ENCODE measurements around the gene PARVB.
"Not testable (repeated sequence)": the region's sequence is repeated elsewhere in the genome, so short reads cannot be mapped to it uniquely, and the experiment has no call there.

PARVB gene

DNA sequence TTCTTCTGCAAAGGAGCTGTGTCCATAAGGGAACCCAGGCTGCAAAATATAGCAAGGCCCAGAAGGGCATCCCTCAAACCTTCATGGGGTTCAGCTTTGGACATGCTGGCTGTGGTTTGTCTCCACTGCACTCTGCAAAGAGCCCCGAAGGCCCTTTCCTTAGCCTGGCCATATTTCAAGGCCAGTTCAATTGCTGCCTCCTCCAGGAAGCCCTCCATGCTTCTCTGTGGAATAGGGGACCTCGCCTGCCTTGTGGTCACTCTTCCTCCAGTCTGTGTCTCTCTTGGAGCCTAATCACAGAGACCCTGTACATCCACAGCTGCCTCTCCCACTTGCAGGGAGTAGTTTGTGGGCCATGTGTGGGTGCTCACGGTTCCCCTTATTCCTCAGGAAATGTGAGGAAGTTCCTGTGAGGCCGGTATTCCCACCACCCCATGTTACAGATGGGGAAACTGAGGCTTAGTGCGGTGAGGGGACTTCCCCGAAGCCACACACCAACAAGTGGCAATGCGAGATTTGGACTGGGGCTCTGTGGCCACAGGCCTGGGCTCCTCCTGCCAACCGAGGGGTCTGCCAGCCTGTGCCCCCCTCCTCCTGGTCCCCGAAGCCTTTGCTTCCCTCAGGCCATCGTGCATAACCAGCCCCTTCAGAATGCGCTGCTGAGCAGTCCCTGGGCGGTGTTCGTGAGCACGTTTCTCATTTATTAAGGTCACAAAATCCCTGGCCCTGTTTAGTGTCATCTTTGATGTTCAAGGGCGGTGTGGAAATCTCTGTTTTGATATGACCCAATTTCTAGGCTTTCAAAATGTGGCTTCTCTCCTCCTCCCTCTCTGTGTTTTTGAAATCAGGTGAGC, 65.8 kb downstream of the PARVB start:
- no peak for DNase-seq

DNA sequence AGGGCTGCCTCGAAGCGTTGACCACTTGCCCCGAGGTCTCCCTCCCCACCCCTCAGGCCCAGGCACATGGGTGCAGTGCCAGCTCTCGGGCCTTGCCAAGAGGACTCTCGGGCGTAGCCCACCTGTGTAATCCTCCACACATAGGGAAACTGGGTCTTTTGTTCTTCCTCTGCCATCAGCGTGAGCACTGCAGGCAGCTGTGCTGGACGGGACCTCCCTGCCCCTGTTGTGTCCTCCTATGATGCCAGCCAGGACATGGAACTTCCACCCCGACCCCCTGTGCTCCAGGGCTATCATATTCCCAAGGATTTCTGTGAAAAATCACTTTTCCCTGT, 66.4 kb downstream of the PARVB start:
- DNase-seq, result no peak

DNA sequence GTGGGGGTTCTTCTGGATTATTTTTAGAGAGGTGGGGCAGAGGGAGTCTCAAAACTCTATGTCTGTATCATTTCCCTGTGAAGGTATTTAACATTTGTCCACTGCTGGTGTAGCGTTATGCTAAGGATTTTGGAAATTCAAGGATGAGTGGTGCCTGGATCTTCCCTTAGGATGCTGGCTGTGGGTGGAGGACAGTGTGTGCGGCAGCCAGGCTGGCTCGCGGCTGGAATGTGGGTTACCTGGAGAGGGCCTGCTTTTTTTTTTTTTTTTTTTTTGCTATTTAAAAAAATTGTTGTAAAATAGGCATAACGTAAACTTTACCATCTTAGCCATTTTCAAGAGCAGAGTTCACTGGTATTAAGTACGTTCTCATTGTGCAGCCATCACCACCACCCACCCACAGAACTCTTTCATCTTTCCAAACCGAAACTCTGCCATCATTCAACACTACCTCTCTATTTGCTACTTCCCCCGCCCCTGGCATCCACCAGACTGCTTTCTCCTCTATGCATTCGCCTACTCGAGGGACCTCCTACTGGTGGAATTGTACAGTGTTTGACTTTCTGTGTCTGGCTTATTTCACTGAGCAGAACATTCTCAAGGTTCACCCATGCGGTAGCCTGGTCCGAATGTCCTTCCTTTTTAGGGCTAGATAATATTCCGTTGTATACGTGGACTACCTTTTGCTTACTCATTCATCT, 67.1 kb downstream of the PARVB start:
- DNase-seq, result no peak

DNA sequence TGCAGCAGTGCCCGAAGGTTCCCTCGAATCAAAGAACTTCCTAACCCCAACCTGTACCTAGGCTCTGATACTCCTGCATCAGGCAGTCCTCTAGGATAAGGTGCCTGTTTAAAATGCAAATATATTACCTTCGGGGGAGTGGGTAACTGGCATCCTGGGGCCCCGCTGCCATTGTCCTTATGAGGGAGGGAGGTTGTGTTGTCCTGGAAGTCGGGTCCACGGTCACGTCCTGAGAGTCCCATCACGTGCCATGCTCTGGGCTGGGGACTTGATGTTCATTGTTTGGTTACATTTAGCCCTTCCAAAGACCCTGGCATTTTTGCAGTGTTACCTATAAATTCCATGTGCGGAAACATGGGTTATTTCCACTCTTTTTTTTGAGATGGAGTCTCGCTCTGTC, 67.6 kb downstream of the PARVB start:
- no peak for DNase-seq

DNA sequence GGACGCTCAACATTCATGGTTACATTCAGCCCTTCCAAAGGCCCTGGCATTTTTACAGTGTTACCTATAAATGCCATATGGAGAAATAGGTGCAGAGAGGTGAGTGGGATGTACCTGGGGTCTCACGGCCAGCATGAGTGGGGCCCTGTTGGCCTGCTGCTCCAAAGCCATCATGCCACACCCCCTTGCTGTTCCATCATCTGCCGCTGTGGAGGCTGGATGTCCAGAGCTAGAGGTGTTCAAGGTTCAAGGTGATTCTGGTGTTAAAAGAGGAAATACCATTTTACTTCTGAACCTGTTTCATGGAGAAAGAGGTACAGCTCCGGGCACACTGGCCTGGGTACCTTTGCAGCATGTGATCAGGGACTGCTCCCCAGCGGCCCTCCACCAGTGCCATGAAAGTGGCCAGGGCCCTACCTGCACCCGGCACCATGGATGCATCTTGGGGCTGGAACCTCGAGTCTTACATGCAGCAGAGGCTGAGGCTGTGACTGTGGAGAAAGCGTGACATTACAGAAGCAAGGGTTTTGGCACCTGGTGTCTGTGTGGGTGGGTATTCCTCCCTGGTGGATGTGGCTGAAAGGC, 68.6 kb downstream of the PARVB start:
- no peak for DNase-seq

DNA sequence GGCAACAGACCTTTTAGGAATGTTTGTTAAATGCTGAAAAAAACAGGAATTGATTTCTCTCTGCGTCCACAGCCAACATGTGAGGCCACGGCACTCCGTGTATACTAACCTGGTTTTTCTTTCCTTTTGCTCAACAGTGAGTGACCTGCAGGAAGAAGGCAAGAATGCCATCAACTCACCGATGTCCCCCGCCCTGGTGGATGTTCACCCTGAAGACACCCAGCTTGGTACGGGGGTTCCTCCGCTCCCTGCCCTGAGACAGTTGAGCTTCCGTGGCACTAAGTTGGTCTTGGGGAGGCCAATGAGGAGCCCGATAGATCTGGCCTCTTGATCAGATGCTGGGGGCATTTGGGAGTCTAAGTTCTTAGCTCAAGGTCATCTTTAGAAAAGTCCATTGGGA, 69.7 kb downstream of the PARVB start:
- no peak for DNase-seq

DNA sequence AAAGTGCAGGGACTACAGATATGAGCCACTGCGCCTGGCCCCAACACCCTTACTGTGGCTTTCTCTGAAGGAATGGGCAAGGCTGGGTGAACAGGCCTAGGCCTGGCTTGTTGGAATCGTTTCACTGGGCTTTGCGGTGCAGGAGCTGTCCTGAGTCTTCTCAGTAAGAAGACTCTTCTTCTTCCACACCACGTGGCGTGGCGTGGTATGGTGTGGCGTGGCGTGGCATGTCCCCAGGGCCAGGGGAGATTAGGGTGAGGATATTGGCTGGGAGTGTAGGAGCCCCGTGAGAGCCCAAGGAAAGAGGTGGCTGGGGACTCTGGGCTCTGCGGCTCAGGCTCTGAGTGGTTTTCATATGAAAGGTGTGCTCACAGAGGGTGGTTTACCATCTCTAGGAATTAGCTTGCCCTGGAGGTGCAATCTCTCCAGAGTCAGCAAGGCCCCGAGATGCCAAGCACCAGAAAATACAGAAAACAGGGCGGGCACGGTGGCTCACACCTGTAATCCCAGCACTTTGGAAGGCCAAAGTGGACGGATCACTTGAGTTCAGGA, 70.7 kb downstream of the PARVB start:
- DNase-seq, result no peak

DNA sequence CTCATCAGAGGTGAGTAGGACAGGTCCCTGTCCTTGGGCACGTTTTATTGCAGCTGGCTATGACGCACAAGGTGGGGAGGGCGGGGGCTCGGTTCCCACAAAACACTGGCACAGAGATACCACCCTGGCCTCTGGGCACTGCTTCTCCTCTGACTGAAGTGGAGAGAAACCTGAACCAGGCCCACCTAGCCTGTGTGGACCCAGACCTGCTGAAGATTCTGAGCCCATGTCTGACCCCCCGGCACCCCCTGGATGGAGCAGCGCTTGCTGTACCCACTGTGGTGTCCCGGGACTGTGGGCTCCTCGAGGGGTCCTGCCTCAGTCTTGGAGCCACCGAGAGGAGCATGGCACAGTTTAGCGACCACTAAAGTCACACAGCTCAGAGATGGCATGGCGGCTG, 72.6 kb downstream of the PARVB start:
- no peak for DNase-seq

DNA sequence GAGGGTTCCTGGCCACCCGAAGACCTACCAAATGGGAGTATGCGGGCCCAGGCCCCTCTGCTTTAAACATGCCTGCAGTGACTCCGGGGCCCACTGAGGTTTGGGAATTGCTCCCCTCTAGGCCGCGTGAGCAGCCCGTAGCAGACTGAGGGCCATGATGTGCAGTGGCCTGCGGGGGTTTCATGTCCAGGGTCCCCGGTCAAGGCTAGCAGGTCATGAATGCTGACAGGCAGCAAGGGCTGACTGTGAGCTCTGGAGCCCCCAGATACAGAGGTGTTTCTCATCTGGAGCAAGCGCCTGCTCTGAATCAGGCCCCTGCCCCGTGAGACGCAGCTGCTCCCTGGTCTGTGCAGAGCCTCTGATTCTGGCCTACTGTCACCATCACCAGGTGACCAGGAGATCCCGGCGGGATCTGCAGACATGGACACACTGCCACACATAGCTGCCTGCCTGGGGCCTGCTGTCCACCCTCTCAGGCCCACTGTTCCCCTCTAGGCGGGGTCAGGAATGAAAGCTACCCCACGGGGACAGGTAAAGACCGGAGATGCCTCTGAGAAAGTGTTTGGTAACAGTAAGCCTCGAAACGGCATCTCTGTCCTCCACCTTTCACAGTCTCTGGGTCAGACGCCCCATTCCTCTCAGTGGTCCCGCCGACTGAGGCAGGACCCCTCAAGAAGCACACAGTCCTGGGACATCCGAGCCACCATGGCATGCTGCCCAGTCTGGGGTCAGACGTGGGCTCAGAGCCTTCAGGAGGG, 73.3 kb downstream of the PARVB start:
- no peak for DNase-seq

DNA sequence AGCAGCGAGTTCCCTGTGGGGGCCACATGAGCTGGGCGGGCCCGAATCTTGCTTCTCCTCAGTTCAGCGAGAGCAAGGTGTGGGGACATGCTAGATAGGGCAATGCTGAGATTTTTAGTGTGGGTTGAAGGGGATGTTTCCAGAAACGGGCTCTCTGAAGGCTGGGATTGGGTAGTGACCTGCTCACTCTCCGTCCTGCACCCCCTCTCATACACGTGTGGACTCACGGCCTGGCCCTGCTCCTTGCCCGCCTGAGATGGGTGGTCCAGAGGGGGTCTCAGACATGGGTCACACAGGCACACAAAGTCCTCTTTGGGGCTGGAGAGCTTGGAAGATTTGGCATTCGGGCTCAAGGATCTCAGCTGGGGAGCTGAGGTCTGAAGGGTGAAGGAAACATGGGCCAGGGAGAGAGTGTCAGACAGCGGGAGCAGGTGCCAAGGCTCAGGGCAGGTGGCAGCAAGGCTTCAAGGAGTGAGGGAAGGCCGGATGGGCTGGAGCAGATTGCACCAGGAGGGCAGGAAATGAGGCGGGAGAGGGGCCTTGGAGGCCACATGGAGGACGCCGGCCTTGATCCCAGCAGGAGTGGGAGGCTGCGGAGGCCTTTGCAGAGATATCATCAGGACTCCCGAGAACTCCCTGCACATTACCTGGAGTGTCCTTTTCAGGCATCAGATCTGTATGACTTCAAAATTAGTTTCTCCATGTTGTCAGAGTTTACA, 74.1 kb downstream of the PARVB start:
- DNase-seq, result peak in 1 of 14 donors; percentile 35

DNA sequence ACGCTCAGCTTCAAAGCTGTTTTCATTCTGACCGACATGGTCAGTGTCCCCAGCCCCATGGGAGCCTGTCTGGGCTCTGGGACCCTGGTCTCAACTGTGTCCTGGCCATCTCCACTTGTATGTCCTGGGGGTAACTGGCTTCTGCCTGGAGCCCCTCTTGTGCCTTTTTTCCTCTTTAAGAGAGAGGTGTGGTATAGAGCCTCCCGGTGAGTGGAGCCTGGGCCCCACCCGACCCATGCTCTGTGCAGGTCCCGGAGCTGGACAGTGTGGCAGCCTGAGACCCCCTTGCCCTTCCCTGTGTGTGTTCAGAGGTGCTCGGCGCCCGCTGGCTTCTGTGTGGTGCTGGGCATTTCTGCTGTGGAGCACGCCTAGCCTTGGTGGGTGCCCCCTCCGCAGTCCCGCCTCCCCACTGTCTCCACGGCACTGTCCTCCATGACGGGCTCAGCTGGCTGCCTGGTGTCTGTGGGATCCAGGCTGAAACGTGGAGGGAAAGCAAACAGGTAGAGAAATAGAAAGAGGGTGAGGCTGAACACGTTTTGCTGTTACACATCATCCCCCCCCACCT, 74.9 kb downstream of the PARVB start:
- no peak for DNase-seq

DNA sequence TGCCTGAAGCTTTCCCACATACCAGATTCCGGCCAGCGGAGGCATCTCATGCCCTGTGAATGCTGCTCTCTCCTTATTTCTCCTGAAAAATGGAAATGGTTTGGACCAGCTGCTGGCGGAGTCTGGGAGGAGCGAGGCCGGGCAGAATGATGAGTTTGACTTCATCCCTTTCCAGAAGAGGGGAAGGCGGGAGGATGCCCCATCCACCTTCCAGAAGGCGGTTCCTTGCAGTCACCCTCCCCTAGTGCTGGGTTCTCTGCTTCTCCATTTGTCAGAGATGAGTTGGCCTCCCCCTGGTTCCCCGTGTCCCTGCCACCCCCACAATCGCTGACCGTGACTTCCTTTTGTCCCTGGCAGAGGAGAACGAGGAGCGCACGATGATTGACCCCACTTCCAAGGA, 75.6 kb downstream of the PARVB start:
- no peak for DNase-seq

DNA sequence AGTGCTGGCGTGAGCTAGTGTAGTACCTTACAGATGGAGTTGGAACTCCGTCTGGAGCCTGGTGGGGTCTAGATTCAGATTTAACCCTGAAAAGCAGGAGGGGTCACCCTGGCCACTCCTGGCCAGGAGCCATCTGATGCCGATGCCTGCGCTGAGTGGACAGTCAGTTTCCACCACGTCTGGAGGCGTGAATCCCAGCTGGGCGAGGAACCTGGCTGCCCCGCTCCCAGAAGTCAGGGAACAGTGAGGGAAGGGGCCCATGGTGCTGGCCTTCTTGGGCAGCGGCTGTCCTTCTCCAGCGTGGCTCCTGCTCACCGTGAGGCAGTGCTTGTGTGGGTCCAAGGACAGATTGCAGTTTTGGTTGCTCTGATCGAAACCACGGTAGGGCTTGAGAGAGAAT, 76.3 kb downstream of the PARVB start:
- no peak for DNase-seq

DNA sequence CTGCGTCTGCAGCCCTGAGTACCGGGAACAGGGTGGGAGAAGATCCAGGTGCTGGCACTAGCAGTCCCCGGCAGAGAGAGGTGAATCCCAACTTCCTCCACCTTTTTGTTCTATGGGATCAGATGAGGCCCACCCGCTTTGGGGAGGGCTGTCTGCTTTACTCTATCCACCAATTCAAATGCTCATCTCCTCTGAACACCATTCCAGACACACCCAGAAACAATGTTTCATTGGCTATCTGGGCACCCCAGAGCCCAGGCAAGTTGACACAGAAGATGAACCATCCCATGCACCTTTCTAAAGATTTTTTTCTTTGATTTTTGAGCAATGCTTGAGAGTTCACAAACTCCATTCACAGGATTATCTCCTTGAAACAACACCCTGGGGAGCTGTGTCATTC, 78.0 kb downstream of the PARVB start:
- no peak for DNase-seq

DNA sequence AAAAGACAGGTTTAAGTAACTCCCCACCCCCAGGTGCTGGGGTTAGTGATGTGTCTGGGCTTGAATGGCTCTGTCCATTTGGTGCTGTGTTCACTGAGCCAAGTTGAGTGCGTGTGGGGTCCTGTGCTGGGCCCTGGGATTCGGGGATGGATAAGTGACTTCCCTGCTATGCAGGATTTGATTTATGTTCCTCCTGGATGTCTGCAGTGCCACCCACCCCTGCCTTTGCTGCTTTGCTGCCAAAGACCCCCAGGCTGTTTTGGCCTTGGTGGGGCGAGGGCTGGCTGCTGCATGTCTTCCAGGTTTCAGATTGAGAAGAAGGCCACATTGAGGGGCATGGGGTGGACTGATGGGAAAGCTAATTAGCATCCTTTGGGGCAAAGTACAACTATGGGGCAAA, 78.8 kb downstream of the PARVB start:
- no peak for DNase-seq

DNA sequence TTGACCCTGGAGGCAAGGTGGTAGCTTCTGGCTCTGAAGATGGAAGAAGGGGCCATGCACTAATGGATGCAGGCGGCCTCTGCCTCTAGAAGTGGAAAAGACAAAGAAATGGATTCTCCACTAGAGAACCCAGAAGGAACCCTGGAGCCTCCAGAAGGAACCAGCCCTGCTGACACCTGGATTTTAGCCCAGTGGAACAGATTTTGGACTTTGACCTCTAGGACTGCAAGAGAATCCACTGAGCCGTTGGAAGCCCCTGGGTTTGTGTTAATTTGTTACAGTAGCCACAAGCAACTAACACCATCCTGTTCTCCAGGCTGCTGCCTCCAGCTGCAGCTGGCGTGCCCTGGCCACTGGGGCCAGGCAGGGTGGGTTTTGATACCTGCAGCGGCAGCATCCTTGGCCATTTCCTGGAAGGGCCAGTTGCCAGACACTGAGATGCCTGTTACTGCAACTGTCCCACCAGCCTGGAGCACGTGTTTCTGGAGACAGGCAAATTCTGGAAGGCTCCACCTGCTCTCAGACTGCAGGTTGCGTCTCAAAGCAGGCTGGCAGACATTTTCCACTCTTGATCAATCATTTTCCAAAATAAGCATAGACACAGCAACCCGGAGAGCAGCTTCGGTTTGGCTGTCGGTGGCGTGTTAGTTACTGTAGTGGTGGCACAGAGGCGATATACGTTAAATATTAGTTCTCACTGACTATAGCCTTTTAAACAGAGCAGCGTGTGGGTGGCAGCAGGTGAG, 79.8 kb downstream of the PARVB start:
- DNase-seq, result no peak

DNA sequence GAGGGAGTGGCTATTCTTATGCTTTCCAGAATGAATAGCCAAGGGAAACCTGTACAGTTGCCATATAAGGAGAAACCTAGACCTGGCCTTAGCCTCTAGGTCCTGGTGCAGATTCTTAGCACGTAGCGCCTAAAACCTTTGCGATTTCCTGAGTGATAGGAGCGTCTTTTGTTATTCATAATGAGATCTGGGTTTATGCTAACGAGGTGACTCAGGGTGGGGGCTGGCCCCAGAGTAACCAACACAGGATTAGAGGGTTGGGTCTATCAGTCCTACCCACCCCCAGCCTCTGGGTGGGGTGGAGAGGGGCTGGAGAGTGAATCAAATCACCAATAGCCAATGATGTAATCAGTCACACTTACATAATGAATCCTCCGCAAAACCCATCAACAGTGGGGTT, 83.2 kb downstream of the PARVB start:
- DNase-seq, result no peak

DNA sequence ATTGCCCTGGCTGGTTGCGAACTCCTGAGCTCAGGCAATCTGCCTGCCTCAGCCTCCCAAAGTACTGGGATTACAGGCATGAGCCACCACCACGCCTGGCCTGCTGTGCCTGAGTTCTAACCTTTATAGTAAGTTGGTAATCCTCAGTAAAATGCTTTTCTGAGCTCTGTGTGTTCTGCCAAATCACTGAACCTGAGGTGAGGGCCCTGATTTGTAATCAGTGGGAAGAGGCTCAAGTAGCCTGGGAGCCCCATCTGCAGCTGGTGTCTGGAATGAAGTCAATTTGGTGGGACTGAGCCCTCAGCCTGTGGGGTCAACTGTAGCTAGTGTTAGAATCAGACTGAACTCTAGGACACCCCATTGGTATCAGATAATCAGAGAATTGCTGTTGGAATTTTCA, 84.0 kb downstream of the PARVB start:
- DNase-seq, result no peak

DNA sequence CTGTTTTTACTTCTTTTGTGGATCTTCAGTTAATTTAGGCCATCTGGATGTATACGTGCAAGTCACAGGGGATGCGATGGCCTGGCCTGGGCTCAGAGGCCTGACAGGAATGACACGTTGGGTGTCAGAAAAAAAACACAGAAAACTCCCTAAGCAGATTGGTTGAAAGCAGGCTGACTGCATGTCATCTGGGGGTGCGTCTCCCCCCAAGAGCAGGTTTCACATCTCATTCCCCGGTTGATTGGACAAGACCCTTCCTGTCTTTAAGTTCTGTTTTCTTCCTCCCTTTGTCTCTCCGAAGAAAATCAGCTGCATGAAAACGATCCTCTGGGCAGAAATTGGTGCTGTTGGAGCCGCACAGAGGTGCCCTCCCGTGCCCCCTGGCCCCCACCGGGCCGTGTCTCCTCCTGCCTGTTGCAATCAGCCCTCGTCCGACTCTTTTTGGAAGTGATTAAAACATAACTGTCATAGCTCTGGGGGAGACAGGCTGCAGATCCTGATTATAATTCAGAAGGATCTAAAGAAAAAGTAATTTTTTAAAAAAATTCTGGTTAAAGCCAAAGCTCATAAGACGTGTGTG, 84.8 kb downstream of the PARVB start:
- no peak for DNase-seq

DNA sequence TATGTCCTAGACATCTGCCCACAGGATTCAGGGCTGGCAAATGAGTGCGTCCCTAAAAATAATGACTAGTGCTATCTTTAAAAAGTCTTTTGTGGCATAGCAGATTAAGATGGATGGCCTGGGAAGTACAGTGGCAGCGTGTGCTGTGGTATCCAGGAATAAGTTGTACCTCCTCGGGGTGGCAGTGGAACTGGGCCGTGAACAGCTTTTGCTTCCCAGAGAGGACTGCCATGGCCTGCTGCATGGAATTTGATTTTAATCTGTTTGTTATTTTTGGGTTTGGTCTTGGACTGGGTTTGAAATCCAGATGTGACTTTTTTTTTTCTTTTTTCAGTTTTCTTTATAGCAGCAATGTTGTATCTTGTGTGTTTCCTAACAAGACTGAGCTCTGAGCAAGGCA, 85.3 kb downstream of the PARVB start:
- no peak for DNase-seq

DNA sequence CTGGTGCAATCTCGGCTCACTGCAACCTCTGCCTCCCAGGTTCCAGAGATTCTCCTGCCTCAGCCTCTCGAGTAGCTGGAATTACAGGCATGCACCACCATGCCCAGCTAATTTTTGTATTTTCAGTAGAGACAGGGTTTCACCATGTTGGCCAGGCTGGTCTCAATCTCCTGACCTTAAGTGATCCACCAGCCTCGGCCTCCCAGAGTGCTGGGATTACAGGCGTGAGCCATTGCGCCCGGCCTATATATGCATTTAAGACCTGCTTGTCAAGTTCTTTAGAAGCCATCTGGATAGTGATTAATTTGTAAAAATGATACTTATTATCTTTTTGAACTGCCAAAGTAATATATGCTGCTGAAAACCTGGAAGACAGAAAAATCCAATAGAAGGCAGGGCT, 86.6 kb downstream of the PARVB start:
- DNase-seq, result not testable (repeated sequence)

All from C1 segment of cervical spinal cord (tissue), 14 donors.